Hepatocyte (in vitro differentiated cells): ENCODE measurements around the gene PASD1.

Experiments
- CTCF ChIP-seq: fragments of 200-600 bp; sonication (generic); IDR thresholded peaks from 2 replicates; pipeline ENCODE4 v1.5.1; 2016; ENCODE audit warnings: antibody characterized with exemption, mild to moderate bottlenecking; ENCODE audit not compliant: poor library complexity
- EZH2 ChIP-seq: fragments of 200-600 bp; sonication (generic); IDR thresholded peaks from 2 replicates; pipeline ENCODE4 v1.6.1; 2016; ENCODE audit warnings: antibody characterized with exemption, mild to moderate bottlenecking, borderline replicate concordance
- EZH2phosphoT487 ChIP-seq: fragments of 200-600 bp; sonication (generic); IDR thresholded peaks from one replicate; pipeline ENCODE4 v1.6.1; 2018; ENCODE audit warnings: antibody characterized with exemption, mild to moderate bottlenecking, low read depth, moderate library complexity; ENCODE audit not compliant: unreplicated experiment, severe bottlenecking

GRCh38 chrX:151698485-151698884 is 135.0 kb downstream of the PASD1 start:
- TF ChIP-seq CTCF (no peak), EZH2 (no peak), EZH2phosphoT487 (no peak)
